CD4-positive, alpha-beta T cell treated with Interleukin-6 for 4 hours (primary cell): ENCODE results near the gene NRXN3.

Experiments
- DNase-seq: peaks from one replicate; pipeline ENCODE4 v3.0.0-alpha.2; 2020; ENCODE audit warnings: mixed read lengths

NRXN3 gene

GRCh38 chr14:78848234-78848820, 678.2 kb downstream of the NRXN3 start:
- peak; percentile 16 for DNase-seq

- no peak for DNase-seq
Measured at GRCh38 chr14:78849952-78850351, 679.8 kb downstream of the NRXN3 start.

- DNase-seq, result no peak
Measured at GRCh38 chr14:78851189-78851588, 681.0 kb downstream of the NRXN3 start.

GRCh38 chr14:78852040-78852439, 681.9 kb downstream of the NRXN3 start:
- DNase-seq, result no peak

GRCh38 chr14:78857974-78858373, 687.8 kb downstream of the NRXN3 start:
- DNase-seq, result no peak

GRCh38 chr14:78863143-78863542, 693.0 kb downstream of the NRXN3 start:
- no peak for DNase-seq

GRCh38 chr14:78872837-78873236, 702.7 kb downstream of the NRXN3 start:
- DNase-seq, result no peak

GRCh38 chr14:78873581-78873980, 703.4 kb downstream of the NRXN3 start:
- no peak for DNase-seq

GRCh38 chr14:78875049-78875448, 704.9 kb downstream of the NRXN3 start:
- DNase-seq, result no peak

GRCh38 chr14:78885884-78886283, 715.7 kb downstream of the NRXN3 start:
- no peak for DNase-seq

- DNase-seq, result no peak
Measured at GRCh38 chr14:78897443-78897842, 727.3 kb downstream of the NRXN3 start.

- DNase-seq, result no peak
Measured at GRCh38 chr14:78902010-78902623, 731.9 kb downstream of the NRXN3 start.

GRCh38 chr14:78904094-78904493, 733.9 kb downstream of the NRXN3 start:
- no peak for DNase-seq

GRCh38 chr14:78917462-78917861, 747.3 kb downstream of the NRXN3 start:
- DNase-seq, result no peak

- no peak for DNase-seq
Measured at GRCh38 chr14:78921856-78922255, 751.7 kb downstream of the NRXN3 start.

- no peak for DNase-seq
Measured at GRCh38 chr14:78927261-78927660, 757.1 kb downstream of the NRXN3 start.

GRCh38 chr14:78933166-78933565, 763.0 kb downstream of the NRXN3 start:
- no peak for DNase-seq

- no peak for DNase-seq
Measured at GRCh38 chr14:78933948-78934524, 763.9 kb downstream of the NRXN3 start.

- DNase-seq, result no peak
Measured at GRCh38 chr14:78946949-78947348, 776.8 kb downstream of the NRXN3 start.

- DNase-seq, result no peak
Measured at GRCh38 chr14:78947681-78948080, 777.5 kb downstream of the NRXN3 start.

GRCh38 chr14:78950649-78951048, 780.5 kb downstream of the NRXN3 start:
- DNase-seq, result no peak

GRCh38 chr14:78951602-78952001, 781.4 kb downstream of the NRXN3 start:
- no peak for DNase-seq

- peak; percentile 30 for DNase-seq
Measured at GRCh38 chr14:78959674-78960264, 789.6 kb downstream of the NRXN3 start.

GRCh38 chr14:78967111-78967809, 797.1 kb downstream of the NRXN3 start:
- DNase-seq, result no peak
